Mesendoderm (in vitro differentiated cells): ENCODE data around the gene MAML3.

Source experiments
- DNase-seq: peaks from one replicate; pipeline ENCODE4 v3.0.0; 2013
- H2AK5ac ChIP-seq: 2 replicates; pipeline ENCODE4 v1.6.1; 2013; ENCODE audit warnings: low read length, inconsistent platforms
- H2BK120ac ChIP-seq: 2 replicates; pipeline ENCODE4 v1.6.1; 2013; ENCODE audit warnings: low read depth, mild to moderate bottlenecking, low read length, moderate library complexity, mixed read lengths
- H2BK15ac ChIP-seq: replicated peaks from 2 replicates; pipeline ENCODE4 v1.6.1; 2013; ENCODE audit warnings: low read depth, mild to moderate bottlenecking, moderate library complexity
- H2BK5ac ChIP-seq: 2 replicates; pipeline ENCODE4 v1.6.1; 2013; ENCODE audit warnings: low read length, inconsistent platforms
- H3K18ac ChIP-seq: 2 replicates; pipeline ENCODE4 v1.6.1; 2013; ENCODE audit warnings: mild to moderate bottlenecking, low read length, mixed read lengths
- H3K23ac ChIP-seq: one replicate; pipeline ENCODE4 v1.6.1; 2013; ENCODE audit warnings: low read length
- H3K27ac ChIP-seq: 2 replicates; pipeline ENCODE4 v1.5.1; 2013; ENCODE audit warnings: low read depth, mild to moderate bottlenecking, inconsistent platforms, low read length, moderate library complexity
- H3K27me3 ChIP-seq: 2 replicates; pipeline ENCODE4 v1.6.1; 2013; ENCODE audit warnings: low read length, control low read depth, mild to moderate bottlenecking, inconsistent platforms; ENCODE audit not compliant: insufficient read depth, poor library complexity
- H3K36me3 ChIP-seq: 2 replicates; pipeline ENCODE4 v1.6.1; 2013; ENCODE audit warnings: low read length, inconsistent platforms; ENCODE audit not compliant: control insufficient read depth, insufficient read depth
- H3K4ac ChIP-seq: one replicate; pipeline ENCODE4 v1.6.1; 2013; ENCODE audit warnings: low read depth, mild to moderate bottlenecking, low read length, moderate library complexity
- H3K4me1 ChIP-seq: 2 replicates; pipeline ENCODE4 v1.6.1; 2013; ENCODE audit warnings: low read depth, low read length, inconsistent platforms; ENCODE audit not compliant: control insufficient read depth
- H3K4me2 ChIP-seq: 2 replicates; pipeline ENCODE4 v1.6.1; 2013; ENCODE audit warnings: low read length
- H3K4me3 ChIP-seq: 2 replicates; pipeline ENCODE4 v1.5.1; 2013; ENCODE audit warnings: mild to moderate bottlenecking, low read length
- H3K56ac ChIP-seq: one replicate; pipeline ENCODE4 v1.6.1; 2013; ENCODE audit warnings: low read length
- H3K79me1 ChIP-seq: 2 replicates; pipeline ENCODE4 v1.6.1; 2013; ENCODE audit warnings: low read length, inconsistent platforms
- H3K79me2 ChIP-seq: 2 replicates; pipeline ENCODE4 v1.6.1; 2013; ENCODE audit warnings: mild to moderate bottlenecking, low read length; ENCODE audit not compliant: control insufficient read depth, insufficient read depth
- H3K9ac ChIP-seq: 2 replicates; pipeline ENCODE4 v1.6.1; 2013; ENCODE audit warnings: low read length, inconsistent platforms
- H4K5ac ChIP-seq: one replicate; pipeline ENCODE4 v1.6.1; 2013; ENCODE audit warnings: low read length
- H4K8ac ChIP-seq: one replicate; pipeline ENCODE4 v1.6.1; 2013; ENCODE audit warnings: low read depth, mild to moderate bottlenecking, control low read depth, low read length, moderate library complexity
- WGBS: extraction: QIAGEN DNeasy Blood & Tissue Kit; methylation state at CpG from one replicate; pipeline ENCODE4 v1.1.7; 2013; ENCODE audit warnings: low lambda C conversion rate, missing lambda C conversion rate; ENCODE audit not compliant: insufficient coverage; ENCODE audit errors: extremely low coverage; 5-methylcytosine and 5-hydroxymethylcytosine counted together

Gene MAML3

GRCh38 chr4:139854668-139855403 lies 299.1 kb downstream of the MAML3 start:
- H4K5ac ChIP-seq = no peak overlapping the region
- no peaks in the 10 kb centered on the region for H3K79me2 ChIP-seq
- no CpG with 5 or more reads among the region's 7 CpGs for WGBS
- H3K9ac ChIP-seq = no peak overlapping the region
- H2AK5ac ChIP-seq = no peak overlapping the region
- no peak overlapping the region for H2BK5ac ChIP-seq
- H3K27ac ChIP-seq = no peak overlapping the region
- no peak overlapping the region for H3K23ac ChIP-seq
- no peaks in the 10 kb centered on the region for H3K79me1 ChIP-seq
- H3K4me2 ChIP-seq = no peak overlapping the region
- H3K27me3 ChIP-seq = no peaks in the 10 kb centered on the region
- H2BK15ac ChIP-seq = no peak overlapping the region
- no peak overlapping the region for H2BK120ac ChIP-seq
- peak overlapping the region; percentile 6 for H3K56ac ChIP-seq
- no peak overlapping the region for H4K8ac ChIP-seq
- peaks cover 15% of the 10 kb centered on the region for H3K4me1 ChIP-seq
- H3K18ac ChIP-seq = no peak overlapping the region
- H3K36me3 ChIP-seq = no peaks in the 10 kb centered on the region
- no peak overlapping the region for H3K4ac ChIP-seq
- no peak overlapping the region for H3K4me3 ChIP-seq
- peak; percentile 52 for DNase-seq

GRCh38 chr4:139853309-139853708 lies 300.7 kb downstream of the MAML3 start:
- H3K4ac ChIP-seq = no peak overlapping the region
- H3K4me1 ChIP-seq = peaks cover 15% of the 10 kb centered on the region
- no peak overlapping the region for H3K4me2 ChIP-seq
- no peaks in the 10 kb centered on the region for H3K36me3 ChIP-seq
- H4K8ac ChIP-seq = no peak overlapping the region
- peak; percentile 96 for DNase-seq
- H3K27me3 ChIP-seq = no peaks in the 10 kb centered on the region
- H2BK120ac ChIP-seq = no peak overlapping the region
- H3K4me3 ChIP-seq = no peak overlapping the region
- no peak overlapping the region for H4K5ac ChIP-seq
- H3K27ac ChIP-seq = no peak overlapping the region
- no peak overlapping the region for H2BK5ac ChIP-seq
- no peaks in the 10 kb centered on the region for H3K79me2 ChIP-seq
- no peak overlapping the region for H3K9ac ChIP-seq
- no peak overlapping the region for H2BK15ac ChIP-seq
- no peaks in the 10 kb centered on the region for H3K79me1 ChIP-seq
- H3K18ac ChIP-seq = no peak overlapping the region
- H2AK5ac ChIP-seq = no peak overlapping the region
- no peak overlapping the region for H3K23ac ChIP-seq
- H3K56ac ChIP-seq = no peak overlapping the region

GRCh38 chr4:139852612-139853269 lies 301.2 kb downstream of the MAML3 start:
- Histone ChIP-seq H3K79me1 (no peaks in the 10 kb centered on the region), H2BK120ac (no peak overlapping the region), H3K18ac (peak overlapping the region; percentile 91), H3K4me1 (peaks cover 14% of the 10 kb centered on the region), H3K56ac (no peak overlapping the region), H3K36me3 (no peaks in the 10 kb centered on the region), H2BK15ac (peak overlapping the region; percentile 11), H2BK5ac (no peak overlapping the region), H3K4me2 (no peak overlapping the region), H3K27me3 (no peaks in the 10 kb centered on the region), H3K9ac (no peak overlapping the region), H3K4me3 (no peak overlapping the region), H3K4ac (no peak overlapping the region), H3K27ac (no peak overlapping the region), H4K8ac (no peak overlapping the region), H2AK5ac (peak overlapping the region; percentile 11), H4K5ac (no peak overlapping the region), H3K23ac (no peak overlapping the region), H3K79me2 (no peaks in the 10 kb centered on the region)
- no peak for DNase-seq
- WGBS = no CpG with 5 or more reads among the region's 4 CpGs

- Histone ChIP-seq H3K56ac (no peak overlapping the region), H3K4me1 (peaks cover 13% of the 10 kb centered on the region), H3K23ac (no peak overlapping the region), H2BK120ac (no peak overlapping the region), H2BK15ac (peak overlapping the region; percentile 62), H3K79me2 (no peaks in the 10 kb centered on the region), H3K27ac (no peak overlapping the region), H3K4ac (no peak overlapping the region), H4K5ac (no peak overlapping the region), H3K4me2 (no peak overlapping the region), H2AK5ac (no peak overlapping the region), H3K4me3 (no peak overlapping the region), H2BK5ac (no peak overlapping the region), H4K8ac (no peak overlapping the region), H3K18ac (peak overlapping the region; percentile 61), H3K36me3 (no peaks in the 10 kb centered on the region), H3K9ac (no peak overlapping the region), H3K79me1 (no peaks in the 10 kb centered on the region), H3K27me3 (no peaks in the 10 kb centered on the region)
- no CpG with 5 or more reads among the region's 4 CpGs for WGBS
- no peak for DNase-seq
Observed at GRCh38 chr4:139851639-139852038, 302.3 kb downstream of the MAML3 start.

- Histone ChIP-seq H3K56ac (no peak overlapping the region), H4K5ac (no peak overlapping the region), H2BK15ac (peak overlapping the region; percentile 78), H3K18ac (peak overlapping the region; percentile 93), H3K79me1 (no peaks in the 10 kb centered on the region), H3K4me1 (peaks cover 10% of the 10 kb centered on the region), H3K4ac (no peak overlapping the region), H3K4me3 (no peak overlapping the region), H3K27me3 (no peaks in the 10 kb centered on the region), H4K8ac (no peak overlapping the region), H2AK5ac (no peak overlapping the region), H2BK120ac (no peak overlapping the region), H3K4me2 (no peak overlapping the region), H3K27ac (no peak overlapping the region), H3K79me2 (no peaks in the 10 kb centered on the region), H3K23ac (no peak overlapping the region), H3K9ac (no peak overlapping the region), H2BK5ac (no peak overlapping the region), H3K36me3 (no peaks in the 10 kb centered on the region)
- DNase-seq = no peak
- no CpG with 5 or more reads among the region's 2 CpGs for WGBS
Observed at GRCh38 chr4:139851133-139851532, 302.9 kb downstream of the MAML3 start.
